HG02623 (cell line): Measurements from ENCODE around the gene NHLRC3.
"Not testable (repeated sequence)": the region's sequence is repeated elsewhere in the genome, so short reads cannot be mapped to it uniquely, and the experiment has no call there.

Experiments used
- ATAC-seq: cut with Tn5 transposase; IDR thresholded peaks from one replicate; pipeline ENCODE4 v1.9.1; 2021; ENCODE audit warnings: moderate library complexity; ENCODE audit not compliant: unreplicated experiment

NHLRC3 gene

GRCh38 chr13:39040206-39040605 is 1.9 kb downstream of the NHLRC3 start:
- ATAC-seq, result no peak

GRCh38 chr13:39044536-39044935 is 6.3 kb downstream of the NHLRC3 start:
- ATAC-seq, result peak; percentile 74

GRCh38 chr13:39047560-39047959 is 9.3 kb downstream of the NHLRC3 start:
- ATAC-seq, result no peak

- no peak for ATAC-seq
These were observed 10.6 kb downstream of the NHLRC3 start for GRCh38 chr13:39048806-39049205.

GRCh38 chr13:39049274-39049673 is 11.0 kb downstream of the NHLRC3 start:
- no peak for ATAC-seq

- no peak for ATAC-seq
These were observed 12.9 kb downstream of the NHLRC3 start for GRCh38 chr13:39051157-39051556.

- ATAC-seq, result no peak
These were observed 14.7 kb downstream of the NHLRC3 start for GRCh38 chr13:39052944-39053343.

GRCh38 chr13:39054112-39054511 is 15.9 kb downstream of the NHLRC3 start:
- ATAC-seq, result no peak

GRCh38 chr13:39056018-39056417 is 17.8 kb downstream of the NHLRC3 start:
- no peak for ATAC-seq

- no peak for ATAC-seq
These were observed 19.8 kb downstream of the NHLRC3 start for GRCh38 chr13:39058040-39058439.

GRCh38 chr13:39062004-39062403 is 23.7 kb downstream of the NHLRC3 start:
- ATAC-seq, result no peak

GRCh38 chr13:39072842-39073241 is 34.6 kb downstream of the NHLRC3 start:
- no peak for ATAC-seq

- ATAC-seq, result no peak
These were observed 35.7 kb downstream of the NHLRC3 start for GRCh38 chr13:39073983-39074382.

- not testable (repeated sequence) for ATAC-seq
These were observed 48.1 kb downstream of the NHLRC3 start for GRCh38 chr13:39086251-39086945.

GRCh38 chr13:39091586-39091985 is 53.3 kb downstream of the NHLRC3 start:
- no peak for ATAC-seq

GRCh38 chr13:39095500-39095899 is 57.2 kb downstream of the NHLRC3 start:
- peak; percentile 75 for ATAC-seq

- ATAC-seq, result no peak
These were observed 61.0 kb downstream of the NHLRC3 start for GRCh38 chr13:39099231-39099630.
